HG03469 (cell line): ENCODE measurements around the gene DSCAML1.
"Not testable (repeated sequence)": the region's sequence is repeated elsewhere in the genome, so short reads cannot be mapped to it uniquely, and the experiment has no call there.

Experiments used
- ATAC-seq: cut with Tn5 transposase; IDR thresholded peaks from one replicate; pipeline ENCODE4 v1.9.1; 2021; ENCODE audit warnings: mild to moderate bottlenecking, moderate library complexity, moderate number of reproducible peaks; ENCODE audit not compliant: unreplicated experiment

The DSCAML1 gene

DNA sequence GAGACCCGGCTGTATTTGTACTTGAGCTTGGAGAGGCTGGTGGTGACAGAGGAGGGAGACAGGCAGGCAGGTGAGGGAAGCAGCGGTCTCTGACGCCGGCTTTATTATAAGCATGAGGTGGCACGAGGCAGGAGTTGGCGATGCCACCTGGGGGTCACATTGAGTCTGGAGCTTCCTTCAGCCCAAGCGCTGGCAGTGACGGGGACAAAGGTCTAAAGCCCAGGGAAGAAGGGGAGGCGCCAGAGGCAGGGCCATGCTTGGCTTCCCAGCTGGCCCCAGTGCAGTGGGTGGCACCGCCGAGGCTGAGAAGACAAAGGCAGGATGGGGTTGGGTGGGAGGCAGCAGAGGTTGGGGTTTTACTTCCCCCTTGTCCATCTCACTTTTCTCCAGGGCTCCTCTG is 23.1 kb upstream of the DSCAML1 start:
- no peak for ATAC-seq

DNA sequence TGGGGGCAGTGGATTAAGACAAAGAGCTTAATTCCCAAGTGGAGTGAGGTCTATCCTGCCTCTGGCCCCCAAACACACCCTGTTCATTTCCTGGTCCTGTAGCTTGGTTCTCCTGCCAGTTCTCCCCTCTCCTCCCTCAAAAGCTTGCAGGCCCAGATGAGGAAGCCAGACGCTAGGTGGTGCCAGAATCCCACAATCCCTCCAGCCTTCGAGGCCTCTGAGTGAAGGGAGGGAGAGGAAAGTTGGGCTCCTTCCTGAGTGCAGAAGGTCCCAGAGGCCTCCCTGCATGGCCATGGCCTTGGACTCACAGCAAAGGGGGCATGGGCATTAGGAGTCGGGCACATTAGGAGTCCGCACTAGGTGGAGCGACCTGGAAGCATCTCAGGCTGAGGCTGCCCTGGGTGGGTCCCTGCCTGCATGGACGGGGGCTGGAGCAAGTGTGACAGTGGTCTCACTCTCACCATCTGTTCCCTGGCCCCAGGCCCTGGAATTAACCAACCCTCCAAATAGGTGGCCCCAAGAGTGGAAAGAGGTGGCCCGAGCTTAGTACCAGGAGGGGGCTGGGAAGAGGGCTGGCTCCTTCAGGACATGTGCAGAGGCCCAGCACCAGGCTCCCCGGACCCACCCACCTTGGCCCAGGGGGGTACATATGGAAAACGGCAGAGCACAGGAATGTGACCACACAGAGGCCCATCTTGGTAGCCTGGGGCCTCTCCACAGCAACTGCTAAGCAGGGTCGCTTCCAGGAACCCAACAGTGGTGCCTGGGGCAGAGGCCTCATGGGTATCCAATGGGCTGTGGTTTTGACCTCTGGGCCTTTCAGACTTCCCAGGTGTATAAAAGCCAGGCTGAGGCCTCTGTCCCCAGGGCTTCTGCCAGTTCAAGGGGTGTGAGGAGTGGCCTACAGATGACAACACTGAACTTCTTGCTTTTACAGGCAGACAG is 22.4 kb upstream of the DSCAML1 start:
- ATAC-seq, result no peak

DNA sequence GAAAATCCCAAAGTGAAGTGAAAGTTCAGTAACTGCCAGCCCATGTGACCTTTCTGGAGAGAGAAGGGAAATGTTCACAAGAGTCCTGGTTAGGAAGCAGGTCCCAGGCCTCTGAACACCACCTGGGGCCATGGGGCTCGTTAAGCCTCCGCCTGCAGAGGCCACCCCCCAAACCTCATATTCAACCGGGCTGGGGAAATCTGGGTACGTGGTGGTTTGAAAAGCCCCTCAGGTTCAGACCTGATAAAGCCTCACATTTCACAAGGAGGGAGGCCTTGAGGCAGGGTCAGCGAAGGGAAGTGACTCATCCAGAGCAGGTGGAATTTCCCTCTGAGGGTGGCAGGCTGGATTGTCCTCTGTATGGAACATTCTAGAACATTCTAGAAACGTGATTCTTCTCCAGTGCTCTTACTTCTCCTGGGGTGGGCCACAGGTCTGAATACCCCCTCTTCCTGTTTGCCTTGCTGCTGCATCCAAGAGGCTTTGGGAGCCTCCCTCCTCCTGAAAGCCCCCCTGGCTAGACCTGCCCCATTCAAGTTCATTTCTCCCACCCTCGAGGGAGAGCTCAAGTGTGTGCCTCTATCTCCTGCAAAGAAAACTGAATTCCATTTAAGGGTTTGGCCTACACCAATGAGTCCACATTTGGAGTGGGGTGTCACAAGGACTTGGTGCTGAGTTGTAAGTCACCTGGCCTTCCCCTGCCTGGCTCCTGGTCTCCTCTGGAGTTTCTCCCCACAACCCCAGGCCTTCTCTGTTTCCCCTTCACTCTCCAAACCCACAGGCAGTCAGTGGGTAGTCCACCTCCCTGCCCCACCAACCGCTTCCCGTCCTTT is 21.2 kb upstream of the DSCAML1 start:
- ATAC-seq, result no peak

DNA sequence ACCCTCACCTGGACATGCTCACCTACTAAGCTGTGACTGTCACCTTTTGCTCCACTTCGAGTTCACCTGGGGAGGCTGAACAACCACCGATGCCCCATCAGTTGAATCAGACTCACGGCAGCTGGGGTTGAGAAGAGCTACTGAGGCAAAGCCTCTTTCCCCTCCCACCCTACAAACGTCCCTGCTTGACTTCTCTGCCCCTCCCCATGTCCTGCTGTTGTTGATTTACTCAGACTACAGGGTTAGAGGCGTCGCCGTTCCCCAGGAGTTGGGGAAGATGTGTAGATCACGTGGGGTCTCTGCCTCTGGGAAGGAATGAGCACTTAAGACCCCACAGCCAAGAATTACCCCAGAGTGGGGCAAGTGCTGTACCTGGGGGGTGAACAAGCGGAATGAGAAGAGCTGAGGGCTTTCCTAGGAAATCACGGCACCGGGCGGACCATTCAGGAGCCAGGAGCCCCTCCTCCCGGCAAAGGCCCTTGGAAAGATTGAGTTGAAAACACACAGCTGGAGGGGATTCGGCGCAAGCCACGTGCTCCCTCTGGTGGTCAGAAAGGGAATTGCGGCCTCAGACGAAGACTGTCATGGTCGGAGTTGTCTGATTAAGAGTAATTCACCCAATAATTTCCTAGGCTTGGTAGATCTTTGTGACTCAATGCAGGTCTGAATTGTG is 20.5 kb upstream of the DSCAML1 start:
- ATAC-seq, result no peak

DNA sequence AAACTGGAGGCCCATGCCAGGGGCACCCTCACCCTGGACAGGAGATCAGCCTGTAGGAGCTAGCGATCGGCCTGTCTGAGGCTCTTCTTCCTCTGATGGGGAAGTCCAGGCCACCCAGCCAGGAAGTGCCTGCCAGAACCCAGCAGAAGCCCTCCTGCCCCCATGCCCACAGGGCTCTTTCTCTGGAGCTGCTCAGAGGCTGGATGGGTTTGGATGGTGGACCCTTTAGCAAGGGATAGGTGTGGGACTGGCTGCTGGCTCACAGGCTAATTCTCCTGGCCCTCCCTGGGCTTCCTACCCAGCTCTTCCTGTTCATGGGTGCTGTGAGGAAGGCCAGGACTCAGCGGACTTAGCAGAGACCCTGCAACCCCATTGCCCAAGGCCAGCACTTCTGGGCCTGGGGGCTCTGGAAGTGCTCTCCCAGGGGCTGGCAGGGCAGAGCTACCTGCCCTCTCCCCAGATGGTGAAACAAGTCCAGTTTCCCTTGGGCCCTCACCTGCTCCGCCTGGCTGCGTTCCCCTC is 19.9 kb upstream of the DSCAML1 start:
- ATAC-seq, result no peak

DNA sequence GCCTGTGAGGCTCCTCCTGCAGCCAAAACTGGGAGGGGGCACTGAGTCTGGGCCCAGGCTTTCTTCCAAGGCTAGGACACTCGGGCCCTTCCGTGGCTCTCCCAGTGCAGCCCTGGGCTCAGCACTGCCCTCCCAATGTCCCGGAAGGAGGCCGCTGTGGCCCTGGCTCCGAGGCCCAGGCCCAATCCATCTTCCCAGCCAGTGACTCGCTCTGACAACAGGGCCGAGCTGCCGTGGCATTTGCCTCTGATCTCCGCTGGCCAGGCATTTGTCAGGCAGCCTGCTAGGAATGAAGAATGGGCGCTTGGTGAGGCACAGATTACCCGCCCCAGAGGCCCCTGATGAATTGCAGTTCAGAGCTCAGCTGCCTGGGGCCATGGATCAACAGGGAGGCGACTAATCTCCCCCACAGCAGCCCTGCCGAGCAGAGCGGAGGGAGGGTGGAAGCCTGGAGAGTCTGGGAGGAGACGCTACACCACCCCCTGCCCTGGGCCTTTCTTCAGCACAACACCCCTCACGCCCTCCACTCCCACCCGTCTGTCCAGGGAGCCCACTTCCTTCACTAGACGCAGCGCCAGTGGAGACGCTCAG is 19.2 kb upstream of the DSCAML1 start:
- ATAC-seq, result no peak

DNA sequence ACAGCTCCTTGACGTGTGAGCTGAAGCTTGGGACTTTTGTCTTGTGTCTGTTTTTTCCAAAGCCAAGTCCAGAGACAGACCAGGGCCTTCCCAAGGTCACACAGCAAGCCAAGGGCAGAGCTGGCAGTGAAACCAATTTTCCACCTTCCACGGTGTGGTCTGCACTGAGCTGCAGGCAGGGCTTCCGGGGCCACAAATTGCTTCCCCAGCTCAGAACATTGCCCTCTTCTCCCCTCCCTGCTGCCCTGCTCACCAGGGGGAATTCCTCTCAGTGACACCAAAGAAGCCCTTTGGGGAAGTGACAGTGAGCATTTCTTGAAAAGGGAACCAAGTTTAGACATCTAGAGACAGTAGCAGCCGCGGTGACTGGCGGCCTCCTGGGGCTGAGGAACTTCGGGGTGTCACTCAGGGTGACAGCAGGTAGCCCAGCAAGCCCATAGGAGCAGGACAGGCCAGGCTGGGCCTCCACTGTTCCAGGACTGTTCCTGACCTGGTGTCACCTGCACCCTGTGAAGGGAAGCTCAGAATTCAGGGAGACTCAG is 18.3 kb upstream of the DSCAML1 start:
- peak; percentile 55 for ATAC-seq

DNA sequence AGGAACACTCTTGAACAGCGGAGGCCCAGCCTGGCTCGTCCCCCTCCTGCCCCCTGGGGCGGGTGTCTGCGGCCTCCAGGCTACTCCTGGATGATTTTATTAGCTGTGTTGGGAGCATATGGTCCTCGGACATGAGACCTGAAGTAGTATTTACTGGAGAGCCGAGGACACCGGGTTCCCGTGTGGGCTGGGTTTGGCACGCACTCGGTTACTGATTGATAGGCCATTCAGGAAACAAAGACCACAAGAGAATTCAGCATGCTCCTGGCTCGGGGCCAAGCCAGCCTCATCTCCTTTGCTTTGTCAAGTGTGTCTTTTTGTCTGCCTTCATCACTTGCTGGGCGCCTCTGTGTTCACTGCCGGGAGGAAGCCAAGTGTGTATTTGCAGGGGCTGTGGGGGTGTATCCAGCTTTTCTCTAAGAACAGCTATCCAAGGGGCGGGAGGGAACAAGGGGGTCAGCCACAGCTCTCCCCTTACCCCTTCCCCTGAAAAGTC is 17.8 kb upstream of the DSCAML1 start:
- peak; percentile 30 for ATAC-seq

DNA sequence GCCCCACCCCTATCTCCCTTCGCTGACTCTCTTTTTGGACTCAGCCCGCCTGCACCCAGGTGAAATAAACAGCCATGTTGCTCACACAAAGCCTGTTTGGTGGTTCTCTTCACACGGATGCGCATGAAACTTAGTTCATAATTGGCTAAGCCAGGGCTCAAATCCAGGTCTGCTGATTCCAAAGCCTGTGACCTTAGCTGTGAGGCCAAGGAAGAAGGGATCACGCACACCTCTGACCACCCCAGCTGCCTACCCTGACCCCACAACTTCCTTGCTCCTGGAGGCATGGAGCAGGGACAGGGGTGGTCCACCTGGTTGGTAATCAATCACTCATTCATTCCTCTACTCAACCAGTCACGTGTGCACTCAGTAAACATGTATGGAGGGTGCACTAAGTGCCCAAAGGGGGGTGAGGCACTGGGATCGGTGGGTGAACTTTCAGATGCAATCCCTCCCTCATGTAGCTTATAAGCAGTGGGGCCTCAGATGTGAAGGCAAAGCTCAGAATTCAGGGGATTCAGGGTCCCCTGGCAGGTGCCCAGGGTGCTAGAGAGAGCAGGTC is 17.3 kb upstream of the DSCAML1 start:
- no peak for ATAC-seq

DNA sequence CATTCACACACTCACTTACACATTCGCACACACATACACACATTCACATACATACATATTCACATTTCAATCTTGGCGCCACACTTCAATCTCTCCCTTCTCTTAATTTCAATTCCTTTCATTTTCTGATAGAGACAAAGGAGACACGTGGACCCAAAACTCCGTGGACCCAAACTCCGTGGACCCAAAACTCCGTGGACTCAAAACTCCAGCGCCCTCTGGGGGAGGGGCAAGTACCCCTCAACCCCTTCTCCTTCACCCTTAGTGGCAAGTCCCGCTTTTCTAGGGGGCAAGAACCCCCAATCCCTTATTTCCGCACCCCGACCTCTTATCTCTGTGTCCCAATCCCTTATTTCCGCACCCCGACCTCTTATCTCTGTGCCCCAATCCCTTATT is 13.0 kb upstream of the DSCAML1 start:
- ATAC-seq, result not testable (repeated sequence)

DNA sequence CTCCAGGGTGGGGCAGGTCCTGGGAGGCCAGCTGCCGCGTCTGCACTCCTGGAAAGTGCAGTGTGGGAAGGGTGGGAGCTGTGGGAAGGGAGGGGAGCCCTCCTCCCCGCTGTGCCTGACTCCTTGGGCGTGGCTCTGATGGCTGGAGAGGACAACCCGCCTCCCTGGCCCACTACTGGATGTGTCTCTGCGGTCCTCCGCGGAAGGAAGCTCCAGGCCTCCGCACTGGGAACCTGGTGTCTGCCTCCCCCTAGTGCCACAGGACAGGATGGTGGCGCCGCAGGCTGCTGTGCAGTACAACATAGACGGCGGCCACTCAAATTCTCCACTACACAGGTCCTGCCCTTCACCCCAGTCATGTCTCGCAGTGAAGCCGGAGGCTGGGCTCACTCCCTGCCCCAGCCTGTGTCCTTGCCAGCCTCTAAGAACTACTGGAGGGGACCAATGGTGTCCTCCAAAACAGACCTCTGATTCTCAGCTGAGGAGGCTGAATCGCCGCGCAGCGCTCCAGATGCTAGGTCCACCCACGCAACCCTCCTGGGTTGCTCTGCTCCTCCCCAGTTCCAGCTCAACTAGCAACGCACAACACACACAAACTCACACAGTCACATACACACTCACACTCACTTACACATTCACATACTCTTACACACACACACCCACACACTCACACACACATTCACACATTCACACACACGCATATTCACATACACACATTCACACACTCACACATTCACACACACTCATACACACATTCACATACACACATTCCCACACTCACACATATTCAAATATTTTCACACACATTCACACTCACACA is 12.4 kb upstream of the DSCAML1 start:
- ATAC-seq, result no peak

DNA sequence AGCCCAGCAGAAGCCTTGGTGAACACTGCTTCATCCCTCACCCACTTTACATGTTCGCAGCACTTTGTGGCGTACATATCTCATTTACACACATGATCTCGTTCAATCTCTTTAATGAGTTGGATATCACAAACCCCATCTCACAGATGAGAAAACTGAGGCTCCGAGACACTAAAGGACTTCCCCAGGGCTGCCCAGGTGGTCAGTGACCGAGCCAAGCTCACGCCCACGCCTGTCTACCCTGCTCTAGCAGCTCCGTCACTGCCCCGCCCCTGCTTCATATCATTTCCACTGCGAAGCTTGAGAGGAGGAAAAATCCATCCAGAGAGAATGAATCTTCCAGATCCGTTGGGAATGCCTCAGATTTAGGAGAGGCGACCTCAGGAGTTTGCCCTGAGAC is 11.8 kb upstream of the DSCAML1 start:
- ATAC-seq, result no peak

DNA sequence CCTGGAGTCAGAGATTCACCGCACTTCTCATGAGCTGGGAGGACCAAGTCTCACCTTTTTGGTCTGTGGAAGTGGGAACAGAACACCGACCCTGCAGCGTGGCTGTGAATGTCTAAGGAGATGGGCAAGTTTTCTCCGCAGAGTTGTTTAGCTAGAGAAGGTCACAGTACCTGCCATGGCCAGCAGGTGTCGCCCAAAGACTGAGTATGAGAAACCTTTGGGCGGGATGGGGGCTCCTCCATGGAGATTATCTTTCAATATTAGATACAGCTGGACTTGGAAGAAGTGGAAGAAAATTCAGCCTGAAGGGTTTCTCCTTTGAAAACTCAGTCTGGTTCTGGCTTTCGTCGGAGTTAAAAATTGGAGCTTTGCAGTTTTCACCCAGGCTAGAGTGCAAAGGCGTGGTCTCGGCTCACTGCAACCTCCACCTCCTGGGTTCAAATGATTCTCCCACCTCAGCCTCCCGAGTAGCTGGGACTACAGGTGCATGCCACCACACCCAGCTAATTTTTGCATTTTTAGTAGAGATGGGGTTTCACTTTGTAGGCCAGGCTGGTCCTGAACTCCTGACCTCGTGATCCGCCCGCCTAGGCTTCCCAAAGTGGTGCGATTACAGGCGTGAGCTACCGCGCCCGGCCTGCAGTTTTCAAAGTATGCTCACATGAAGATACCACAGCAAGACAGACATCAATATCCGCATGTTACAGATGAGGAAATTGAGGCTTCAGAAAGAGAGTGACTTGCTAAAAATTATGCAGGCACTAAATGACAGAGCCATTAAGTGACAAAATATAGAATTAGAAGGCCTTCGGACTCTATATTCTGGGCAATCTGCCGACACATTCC is 10.7 kb upstream of the DSCAML1 start:
- ATAC-seq, result no peak

DNA sequence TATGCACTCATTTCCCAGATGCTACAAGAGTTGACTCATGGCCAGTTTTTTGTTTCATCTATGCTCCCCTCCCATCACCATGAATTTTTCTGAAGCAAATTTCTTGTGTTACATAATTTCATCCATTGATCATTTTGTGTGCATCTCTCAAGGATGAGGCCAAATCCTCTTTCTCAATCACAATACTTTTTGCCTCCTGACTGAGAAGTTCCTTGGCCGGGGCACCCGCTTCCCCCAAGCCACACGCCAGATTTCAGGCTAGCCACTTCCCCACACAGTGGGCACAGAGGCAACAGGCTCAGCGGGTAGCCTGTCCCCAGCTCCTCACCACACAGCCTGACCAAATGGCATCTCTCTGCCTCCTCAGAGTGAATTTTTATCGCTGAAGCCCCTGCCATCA is 9.8 kb upstream of the DSCAML1 start:
- no peak for ATAC-seq

DNA sequence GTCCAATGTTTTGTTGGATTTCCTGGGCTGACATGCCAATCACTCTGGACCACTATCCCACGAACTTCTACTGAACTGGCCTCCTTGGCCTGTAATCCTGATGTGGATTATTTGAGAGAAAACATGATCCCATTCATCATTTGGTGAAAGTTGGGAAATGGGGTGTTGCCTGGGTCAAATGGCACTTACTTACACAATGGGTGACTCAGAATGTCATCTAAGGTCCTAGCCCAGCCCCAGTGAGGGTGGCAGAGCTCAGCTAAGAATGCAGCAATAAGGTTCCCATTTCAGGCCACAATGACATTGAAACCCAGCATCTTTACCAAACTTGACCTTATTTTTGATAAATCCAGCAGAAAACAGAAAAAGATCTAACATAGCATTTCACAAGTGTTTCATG is 8.0 kb upstream of the DSCAML1 start:
- no peak for ATAC-seq

DNA sequence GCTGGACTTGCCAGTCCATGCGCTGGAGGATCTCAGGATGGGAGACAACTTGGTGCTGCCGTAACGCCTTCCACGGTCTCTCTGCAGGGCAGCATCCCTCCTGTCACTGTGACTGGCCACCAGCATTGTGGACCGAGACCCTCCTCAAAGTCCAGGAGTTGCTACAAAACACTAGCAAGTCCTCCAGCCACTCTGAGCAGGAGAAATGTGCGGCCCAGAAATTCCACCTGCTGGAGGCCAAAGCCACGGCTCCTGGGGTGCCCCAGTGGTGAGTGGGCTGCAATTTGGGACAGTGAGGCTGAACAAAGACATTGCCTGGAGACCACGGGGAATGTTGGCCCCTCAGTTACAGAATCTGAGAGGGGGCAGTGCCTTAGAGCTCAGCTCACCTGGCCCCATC is 6.9 kb upstream of the DSCAML1 start:
- no peak for ATAC-seq

DNA sequence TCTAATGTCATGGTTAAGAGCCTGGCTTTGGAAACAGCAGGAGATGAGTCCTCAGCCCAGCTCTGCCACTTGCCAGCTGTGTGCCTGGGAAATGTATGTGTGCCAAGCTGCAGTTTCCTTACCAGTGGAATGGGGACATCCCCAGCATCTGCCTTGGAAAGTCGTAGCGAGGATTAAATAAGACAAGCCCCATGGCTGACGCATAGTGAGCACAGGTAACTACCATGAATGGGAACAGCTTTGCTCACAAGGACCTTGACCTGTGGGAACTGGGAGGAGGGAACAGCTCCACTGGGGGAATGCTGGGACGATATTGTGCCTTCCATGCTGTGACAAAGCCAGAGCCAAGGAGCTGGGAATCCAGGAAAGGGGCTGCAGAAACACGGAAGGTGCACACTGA is 2.6 kb upstream of the DSCAML1 start:
- no peak for ATAC-seq

DNA sequence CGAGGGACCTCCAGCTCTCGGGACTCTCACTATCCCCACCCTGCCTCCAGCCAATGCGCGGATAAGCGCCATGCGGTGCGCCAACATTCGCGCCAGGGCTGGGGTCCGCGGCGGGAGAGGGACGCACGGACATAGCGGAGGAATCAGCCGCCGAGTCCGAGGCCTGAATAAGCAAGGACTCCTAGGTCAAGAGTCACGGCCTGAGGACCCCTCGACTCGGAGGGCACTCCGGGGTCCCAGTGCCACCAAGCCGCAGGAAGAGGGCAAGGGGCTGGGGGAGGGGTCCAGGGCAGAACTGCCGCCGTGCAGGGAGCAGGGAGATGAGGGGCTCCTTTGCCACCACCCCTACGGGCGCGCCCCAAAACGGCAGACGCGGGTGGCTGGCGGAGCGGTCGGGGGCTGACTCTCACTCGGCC is 552 bp downstream of the DSCAML1 start:
- no peak for ATAC-seq
